GM12864 (cell line): ENCODE measurements around the gene KCNG2.

Experiments
- DNase-seq: peaks from one replicate; pipeline ENCODE4 v3.0.0-alpha.2; 2011; ENCODE audit warnings: low read depth
- H3K4me3 ChIP-seq: 2 replicates; pipeline ENCODE4 v1.5.1; 2011; ENCODE audit warnings: mild to moderate bottlenecking, low read depth, low read length, control low read depth
- TF ChIP-seq, protein P1 (sequence below): IDR thresholded peaks from 2 replicates; pipeline ENCODE4 v1.5.1; 2011; ENCODE audit warnings: low read depth, mild to moderate bottlenecking, moderate library complexity, low read length, control low read depth, inconsistent platforms; ENCODE audit errors: missing control alignments

Gene KCNG2

DNA sequence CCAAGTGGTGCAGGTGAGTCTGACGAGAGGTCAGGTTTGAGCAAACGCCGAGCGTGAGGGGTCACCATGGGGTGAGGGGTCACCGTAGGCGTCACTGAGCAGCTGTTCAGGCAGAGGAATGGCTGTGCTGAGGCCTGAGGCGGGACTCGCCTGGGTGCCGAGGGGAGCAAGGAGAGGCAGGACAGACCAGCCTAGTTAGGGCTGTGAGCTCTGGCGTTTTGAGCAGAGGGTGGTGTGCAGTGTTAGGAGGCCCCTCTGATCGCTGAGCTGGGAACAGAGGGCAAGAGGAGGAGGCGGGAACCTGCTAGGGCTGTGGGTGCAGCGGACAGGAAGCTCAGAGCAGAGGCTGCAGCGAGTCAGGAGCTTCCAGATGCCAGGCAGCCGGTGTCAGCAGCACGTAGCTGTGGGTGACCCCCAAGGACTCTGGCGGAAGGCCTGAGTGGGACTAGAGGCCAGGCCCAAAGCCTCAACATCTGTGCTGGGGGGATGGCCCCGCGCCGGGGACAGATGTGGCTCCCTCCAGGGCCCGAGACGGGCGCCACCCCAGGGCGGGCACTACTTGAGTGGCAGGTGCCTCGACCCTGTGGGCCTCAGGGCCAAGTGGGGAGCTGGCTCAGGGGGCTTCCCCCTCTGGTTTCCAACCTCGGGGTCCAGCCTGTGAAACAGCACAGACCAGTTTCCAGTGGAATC lies 55.7 kb downstream of the KCNG2 start:
- no peak overlapping the region for H3K4me3 ChIP-seq
- TF ChIP-seq, protein P1, sequence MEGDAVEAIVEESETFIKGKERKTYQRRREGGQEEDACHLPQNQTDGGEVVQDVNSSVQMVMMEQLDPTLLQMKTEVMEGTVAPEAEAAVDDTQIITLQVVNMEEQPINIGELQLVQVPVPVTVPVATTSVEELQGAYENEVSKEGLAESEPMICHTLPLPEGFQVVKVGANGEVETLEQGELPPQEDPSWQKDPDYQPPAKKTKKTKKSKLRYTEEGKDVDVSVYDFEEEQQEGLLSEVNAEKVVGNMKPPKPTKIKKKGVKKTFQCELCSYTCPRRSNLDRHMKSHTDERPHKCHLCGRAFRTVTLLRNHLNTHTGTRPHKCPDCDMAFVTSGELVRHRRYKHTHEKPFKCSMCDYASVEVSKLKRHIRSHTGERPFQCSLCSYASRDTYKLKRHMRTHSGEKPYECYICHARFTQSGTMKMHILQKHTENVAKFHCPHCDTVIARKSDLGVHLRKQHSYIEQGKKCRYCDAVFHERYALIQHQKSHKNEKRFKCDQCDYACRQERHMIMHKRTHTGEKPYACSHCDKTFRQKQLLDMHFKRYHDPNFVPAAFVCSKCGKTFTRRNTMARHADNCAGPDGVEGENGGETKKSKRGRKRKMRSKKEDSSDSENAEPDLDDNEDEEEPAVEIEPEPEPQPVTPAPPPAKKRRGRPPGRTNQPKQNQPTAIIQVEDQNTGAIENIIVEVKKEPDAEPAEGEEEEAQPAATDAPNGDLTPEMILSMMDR: no peak
- no peak for DNase-seq

DNA sequence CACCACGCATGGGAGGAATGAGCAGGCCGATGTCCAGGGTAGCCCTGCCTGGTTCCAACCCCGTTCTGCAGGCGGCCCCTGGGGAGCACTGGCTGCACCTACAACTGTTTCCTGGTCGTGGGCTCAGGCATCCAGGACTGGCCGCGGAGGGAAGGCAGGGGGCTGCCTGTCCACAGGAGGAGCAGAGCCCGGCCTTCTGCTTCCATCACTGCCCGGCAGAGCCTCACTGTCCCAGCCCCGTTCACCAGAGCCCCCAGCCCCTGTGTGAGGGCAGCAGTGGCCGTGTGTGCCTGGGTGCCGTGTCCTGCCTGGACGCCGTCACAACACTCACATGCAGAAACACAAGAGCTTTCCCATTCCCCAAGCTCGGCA lies 56.2 kb downstream of the KCNG2 start:
- H3K4me3 ChIP-seq: no peak overlapping the region
- DNase-seq: no peak
- TF ChIP-seq, protein P1: no peak

DNA sequence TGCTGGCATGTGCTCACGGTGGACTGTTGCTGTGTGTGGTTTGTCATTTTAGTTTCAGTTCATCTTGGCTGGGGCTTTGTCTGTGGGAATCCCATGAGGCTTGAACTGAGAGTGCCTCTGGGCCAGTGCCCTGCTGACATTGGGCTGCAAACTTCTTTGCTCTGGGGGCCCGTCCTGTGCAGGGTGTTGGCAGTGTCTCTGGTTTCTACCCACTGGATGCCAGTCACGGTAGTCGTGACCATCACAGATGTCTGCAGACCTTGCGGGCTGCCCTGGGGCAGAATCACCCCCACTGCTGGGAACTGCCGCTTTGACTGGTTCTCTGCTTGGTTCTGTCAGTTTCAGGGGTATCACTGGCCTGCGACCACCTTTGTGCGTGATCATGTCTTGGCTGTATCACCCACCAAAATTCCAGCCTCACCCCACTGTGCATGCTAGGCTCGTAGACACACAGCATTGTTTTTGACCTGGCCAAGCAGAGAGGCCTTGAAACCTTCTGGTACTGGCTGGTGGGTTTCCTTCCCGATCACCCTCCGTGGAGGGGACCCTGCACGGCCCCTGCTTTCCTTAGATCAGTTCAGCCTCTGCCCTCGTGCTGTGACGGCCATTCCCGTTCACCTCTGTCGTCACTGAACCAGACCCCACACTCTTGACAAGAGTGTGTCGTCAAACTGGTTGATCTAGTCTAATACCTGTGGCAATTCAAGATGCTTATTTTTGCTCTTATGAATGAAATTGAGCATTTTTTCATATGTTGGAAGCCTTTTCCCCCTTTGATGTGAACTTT lies 57.6 kb downstream of the KCNG2 start:
- DNase-seq: peak; percentile 29
- TF ChIP-seq, protein P1: no peak
- no peak overlapping the region for H3K4me3 ChIP-seq

DNA sequence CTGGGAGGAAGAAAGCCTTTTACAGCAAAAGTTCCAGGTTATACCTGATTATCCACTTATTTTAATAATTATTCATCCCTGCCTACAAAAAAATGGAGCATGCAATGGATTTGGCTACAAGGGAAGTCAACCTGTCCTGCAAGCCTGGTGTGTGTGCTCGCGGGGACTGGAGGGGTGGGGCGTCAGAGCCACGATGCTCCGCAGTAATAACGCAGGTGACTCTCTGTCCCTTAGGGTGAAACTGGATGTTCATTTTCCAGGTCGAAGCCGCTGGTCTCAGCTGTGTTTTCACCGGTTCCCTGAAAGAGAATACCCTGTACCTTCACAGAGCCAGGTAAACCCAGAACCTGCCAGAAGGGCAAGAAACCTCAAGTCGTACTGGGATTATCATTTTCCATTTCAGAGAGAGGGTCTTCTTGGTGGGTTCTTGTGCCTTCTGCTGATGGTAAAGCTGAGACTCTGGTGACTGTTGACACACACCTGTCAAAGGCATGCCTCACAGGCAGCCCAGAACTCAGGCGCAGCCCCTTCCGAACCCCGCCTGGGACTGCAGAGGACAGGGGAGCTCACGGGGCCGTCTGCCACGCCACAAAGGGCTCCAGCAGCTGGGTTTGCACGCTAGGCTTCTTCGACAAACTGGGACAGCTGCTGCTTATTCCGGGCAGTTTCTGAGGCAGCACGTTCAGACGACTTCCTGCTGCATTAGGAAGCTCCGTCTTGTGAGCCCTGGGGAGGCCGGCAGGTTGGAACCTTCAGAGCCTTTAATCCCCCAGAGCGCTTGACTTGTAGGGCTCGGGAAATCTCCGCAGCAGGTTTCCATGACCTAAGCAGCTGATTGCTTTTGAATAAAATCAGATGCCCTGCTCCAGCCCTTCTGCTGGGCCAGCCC lies 58.6 kb downstream of the KCNG2 start:
- no peak overlapping the region for H3K4me3 ChIP-seq
- peak; percentile 37 for DNase-seq
- TF ChIP-seq, protein P1: no peak

DNA sequence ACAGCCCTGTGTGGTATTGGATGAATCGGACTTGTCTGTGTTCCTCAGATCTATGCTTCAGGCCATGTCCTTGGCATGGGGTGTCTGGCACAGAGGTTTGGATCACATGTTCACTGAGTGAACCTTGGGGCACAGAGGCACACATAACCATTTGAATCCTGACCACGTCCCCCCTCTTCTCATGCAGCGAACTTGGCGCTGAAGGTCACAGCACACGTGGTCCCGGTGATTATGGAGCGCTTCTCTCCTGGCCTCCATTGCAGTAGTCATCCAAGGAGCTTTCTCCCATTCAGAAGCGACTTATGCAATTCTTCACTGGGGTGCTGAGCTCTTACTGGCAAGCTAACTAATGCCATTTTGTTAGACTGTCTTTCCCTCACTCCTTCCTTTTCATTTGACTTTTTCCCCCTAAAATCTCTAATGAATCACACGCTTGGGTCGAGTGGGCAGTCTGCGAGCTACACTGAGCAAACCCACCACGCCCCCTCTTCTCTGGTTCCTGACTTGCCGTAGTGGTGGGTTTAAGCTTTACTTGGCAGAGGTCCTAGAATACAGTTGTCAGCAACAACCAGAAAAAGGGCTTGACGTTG lies 59.4 kb downstream of the KCNG2 start:
- TF ChIP-seq, protein P1: no peak
- H3K4me3 ChIP-seq: no peak overlapping the region

DNA sequence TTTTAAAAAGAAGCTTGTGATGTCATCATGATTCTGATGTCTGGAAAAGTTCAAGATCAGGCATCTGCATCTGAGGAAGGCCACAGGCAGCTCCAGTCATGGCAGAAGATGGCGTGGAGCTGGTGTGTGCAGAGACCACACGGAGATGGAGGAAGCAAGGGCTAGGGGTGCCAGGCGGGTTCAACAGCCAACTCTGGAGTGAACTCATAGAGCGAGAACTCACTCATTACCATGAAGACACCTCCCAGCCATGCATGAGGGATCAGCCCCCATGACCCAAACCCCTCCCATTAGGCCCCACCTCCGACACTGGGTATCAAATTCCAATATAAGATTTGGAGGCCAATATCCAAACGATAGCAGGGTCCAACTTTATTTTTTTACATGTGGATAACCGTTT lies 61.6 kb downstream of the KCNG2 start:
- no peak overlapping the region for H3K4me3 ChIP-seq
- DNase-seq: no peak
- TF ChIP-seq, protein P1: no peak

More for the DNA sequence above, 59.4 kb downstream of the KCNG2 start:
- DNase-seq: no peak
